Posterior vena cava (tissue), 2 donors: Measurements from ENCODE around the gene WSB2. TPM values are rescaled to one million over a fixed set of nuclear protein-coding genes. Genes with fewer than 3 reads are reported as not detected.
"Not testable (repeated sequence)": the region's sequence is repeated elsewhere in the genome, so short reads cannot be mapped to it uniquely, and the experiment has no call there.

Source experiments
- DNase-seq: peaks from one replicate; pipeline ENCODE4 v3.0.0-alpha.2; 2020; ENCODE audit warnings: low spot score
- intact Hi-C, 2 donors: fragments of 100-400 bp; cut with DNase I; formaldehyde crosslinking; loops; one replicate each; pipeline versions ENCODE4 v1.14.1 to v1.14.2; 2022 to 2023
- total RNA-seq, 2 donors: library from RNA; stranded (reverse); fragmentation: NEBNext Ultra II Directional; extraction: Animal tissue kit (Norgen Biotek cat#: 25700); gene quantifications; one replicate each; pipeline ENCODE4 v1.2.1, GENCODE V29; 2021
- donor health status: DM: yes; HTN: yes; CAD: no.
- donor health status: DM: yes; HTN: yes; CAD: no.

The WSB2 gene
- total RNA-seq, 2 donors from 2014 or later, result 73.1 to 107 TPM

DNA sequence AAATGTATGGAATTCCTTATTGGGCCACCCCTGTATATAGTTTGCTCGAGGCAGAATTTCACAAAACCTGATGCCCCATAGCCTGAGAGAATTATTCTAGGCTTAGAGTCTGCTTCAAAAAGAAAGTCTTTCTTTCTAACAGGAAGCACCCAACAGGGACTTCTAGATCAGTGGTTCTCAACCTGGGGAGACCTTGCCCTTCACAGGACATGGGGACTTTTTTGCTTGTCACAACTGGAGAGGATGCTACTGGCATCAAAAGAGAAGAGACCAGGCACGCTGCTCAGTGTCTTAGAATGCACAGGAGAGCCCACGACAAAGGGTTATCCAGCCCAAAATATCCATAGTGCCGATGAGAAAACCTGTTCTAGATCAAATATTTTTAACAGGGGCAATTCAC is 18.9 kb downstream of the WSB2 start:
- intact Hi-C loops, result no loop called here
- DNase-seq, result no peak

DNA sequence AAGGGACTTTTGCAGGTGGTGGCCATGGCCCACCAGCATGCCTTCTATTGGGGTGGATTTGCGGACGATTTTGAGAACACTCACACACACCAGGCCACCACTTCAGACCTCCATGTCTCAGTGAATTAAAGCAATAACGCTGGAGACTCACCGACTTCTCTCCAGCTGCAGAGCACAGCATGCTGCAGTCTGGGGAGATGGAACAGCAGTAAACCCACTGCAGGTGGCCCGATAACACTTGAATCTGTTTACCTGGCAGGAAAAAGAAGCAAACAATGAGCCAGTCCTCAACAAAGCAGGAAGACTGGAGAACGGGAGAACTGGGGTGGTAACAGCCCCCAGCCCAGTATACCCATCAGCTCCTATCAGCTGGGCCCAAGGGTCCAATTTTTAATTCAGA is 22.8 kb downstream of the WSB2 start:
- DNase-seq, result no peak
- intact Hi-C loops, result no loop called here

DNA sequence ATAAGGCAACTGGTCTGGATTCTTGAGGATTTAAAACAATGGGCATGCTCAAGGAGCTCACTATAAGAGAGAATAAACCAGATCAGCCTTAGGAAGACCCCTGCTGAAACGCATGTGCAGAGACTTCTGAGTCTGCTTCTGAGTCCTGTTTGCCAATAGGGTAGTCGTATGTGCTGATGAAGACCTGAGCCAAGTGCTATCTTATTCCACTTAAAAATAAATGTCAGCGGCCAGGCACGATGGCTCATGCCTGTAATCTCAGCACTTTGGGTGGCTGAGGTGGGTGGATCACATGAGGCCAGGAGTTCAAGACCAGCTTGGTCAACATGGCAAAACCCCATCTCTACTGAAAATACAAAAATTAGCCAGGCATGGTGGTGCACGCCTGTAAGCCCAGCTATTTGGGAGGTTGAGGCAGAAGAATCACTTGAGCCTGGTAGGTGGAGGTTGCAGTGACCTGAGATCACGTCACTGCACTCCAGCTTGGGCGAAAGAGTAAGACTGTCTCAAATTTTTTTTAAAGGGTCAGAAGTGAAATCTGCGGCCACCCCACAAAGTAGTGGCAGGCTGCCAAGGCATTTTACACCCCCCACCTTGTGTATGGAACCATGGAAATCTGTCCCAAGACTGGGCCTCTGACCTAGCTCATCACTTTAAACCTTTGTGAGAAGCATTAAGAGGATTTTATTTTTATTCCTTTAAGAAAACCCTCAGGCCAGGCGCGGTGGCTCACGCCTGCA is 24.1 kb downstream of the WSB2 start:
- no peak for DNase-seq
- intact Hi-C loops, result no loop called here

DNA sequence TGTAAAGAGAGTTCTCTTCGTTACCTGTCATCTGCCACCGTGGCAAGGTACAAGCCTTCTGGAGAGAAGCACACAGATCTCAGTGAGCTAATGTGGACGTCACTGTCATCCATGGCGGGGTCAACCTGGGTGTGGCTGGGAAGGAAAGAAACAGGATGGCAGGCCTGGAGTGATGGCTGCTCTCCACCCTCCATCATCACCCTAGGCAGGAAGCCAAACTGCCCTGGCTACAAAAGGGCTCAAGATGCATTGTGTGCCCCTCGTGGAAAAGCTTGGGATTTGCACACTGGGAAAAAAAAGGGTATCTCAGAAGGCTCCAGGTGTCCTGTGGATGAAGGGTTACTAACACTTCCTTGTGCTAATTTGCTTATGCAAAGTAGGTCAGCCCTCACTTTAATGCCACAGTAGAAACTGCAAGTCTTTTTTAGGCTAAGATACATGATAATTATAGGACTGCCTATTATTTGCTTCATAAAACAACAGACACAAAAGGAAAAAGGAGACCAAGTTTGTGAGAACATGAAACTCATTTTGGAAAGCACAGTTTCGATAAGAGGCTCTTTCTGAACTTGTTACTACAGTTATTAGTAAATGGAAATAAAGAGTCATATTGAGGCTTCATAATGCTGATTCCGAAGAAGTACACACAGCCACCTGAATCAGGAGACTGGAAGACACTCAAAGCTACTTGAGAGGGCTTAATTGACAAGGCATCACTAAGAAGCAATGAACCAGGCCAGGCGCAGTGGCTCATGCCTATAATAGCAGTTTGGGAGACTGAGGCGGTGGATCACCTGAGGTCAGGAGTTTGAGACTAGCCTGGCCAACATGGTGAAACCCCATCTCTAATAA is 25.6 kb downstream of the WSB2 start:
- intact Hi-C loops, result loop anchor here in 1 of 2 donors (1.0 kb wide), 1 partner anchor 20 kb away; no protein-coding TSS in a partner anchor
- no peak for DNase-seq

DNA sequence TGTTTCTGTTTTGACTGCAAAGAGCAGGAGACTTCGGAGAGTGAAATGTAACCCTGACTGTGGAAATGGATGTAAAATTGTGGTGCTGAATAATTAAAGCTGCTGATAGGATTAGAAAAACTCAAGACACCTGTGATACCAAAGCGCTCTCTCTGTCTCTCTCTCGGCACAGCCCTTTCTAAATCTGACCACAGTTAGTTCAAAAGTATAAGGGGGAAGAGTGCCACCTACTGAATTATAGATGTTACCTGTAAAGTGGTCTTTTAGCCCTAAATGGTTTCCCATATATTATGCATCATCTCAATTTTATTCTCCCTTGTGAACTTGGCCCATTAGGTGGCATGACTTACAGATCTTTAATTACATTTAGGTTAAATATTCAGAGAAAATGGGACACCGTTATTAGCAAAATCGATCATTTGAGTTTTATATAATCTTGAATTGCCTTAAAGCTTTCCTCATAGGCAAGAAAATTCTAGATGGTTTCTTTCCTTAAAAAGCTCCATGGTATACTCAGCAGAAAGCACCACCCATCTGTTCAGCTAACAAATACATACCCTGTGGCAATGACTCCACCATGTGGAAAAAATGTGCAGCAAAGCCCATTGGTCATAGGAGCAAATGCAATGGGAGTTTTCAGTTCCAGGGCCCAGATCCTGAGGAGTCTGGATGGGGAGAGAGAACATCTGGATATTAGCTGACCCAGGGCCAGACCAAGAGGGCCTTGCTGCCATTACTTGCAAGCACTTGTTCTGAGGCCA is 26.4 kb downstream of the WSB2 start:
- intact Hi-C loops, result loop anchor here in 1 of 2 donors (1.0 kb wide), 1 partner anchor 19 kb away; no protein-coding TSS in a partner anchor
- DNase-seq, result no peak

DNA sequence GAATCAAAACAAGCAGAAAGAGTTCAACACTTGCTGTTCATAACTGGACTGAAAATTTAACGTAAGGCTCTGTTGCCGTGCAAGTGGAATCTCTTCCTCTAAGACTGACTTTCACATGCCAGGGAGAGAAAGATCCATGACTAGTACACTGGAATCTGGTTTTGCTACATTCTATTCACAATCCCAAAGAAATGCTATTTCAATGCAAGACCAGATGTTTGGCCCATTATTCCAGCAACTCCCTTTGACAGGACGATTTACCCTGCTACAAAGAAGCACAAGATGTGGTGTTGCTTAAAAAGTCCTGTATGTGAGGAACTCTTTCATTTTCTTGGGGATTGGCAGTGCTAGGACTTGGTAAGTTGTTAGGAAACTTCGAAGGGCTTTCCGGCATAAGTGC is 27.1 kb downstream of the WSB2 start:
- DNase-seq, result no peak
- intact Hi-C loops, result no loop called here

DNA sequence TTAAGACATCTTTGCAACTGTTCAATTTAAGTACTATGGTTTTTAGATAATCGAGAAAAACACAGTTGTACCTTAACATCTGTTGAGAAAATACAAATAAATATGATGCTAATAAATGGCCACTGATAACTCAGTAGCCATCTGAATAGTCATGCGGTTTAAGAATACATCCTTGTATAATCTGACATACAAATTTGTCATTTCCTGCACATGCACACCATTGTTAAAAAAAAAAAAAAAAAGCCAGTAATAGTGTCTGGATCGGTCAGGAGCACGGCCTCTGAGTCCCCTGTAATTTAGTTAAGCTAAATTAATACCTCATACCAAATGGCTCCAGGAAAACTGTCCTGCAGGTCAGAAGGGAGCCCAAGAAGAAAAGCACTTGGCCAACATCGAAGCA is 27.7 kb downstream of the WSB2 start:
- intact Hi-C loops, result no loop called here
- DNase-seq, result no peak

DNA sequence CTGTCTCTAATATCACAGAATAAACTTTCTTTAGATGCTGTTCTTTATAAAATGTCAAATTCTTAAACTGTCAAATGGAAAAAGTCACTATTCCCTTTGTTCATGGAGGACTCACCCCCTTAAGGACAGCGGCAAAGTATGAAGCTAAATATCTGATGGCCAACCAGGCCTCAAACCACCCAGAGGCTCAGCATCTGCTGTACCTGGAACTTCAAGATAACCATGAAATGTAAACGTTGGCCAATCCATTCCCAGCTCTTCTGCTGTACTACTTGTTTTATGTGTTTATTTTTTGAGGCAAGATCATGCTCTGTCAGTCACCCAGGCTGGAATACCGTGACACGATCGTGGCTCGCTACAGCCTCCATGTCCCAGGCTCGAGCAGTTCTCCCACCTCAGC is 28.8 kb downstream of the WSB2 start:
- no peak for DNase-seq
- intact Hi-C loops, result no loop called here

DNA sequence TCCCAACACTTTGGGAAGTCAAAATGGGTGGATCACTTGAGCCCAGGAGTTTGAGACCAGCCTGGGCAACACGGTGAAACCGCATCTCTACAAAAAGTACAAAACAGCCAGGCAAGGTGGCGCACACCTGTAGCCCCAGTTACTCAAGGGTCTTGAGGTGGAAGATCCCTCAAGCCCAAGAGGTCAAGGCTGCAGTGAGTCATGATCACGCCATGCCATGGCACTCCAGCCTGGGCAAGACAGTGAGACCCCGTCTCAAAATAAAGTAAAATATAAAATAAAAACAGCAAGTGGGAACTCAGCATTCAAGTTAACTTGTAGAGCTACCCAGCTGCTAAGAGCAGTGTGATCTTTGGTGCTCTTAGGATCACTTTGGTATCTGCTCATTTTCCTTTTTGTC is 31.8 kb downstream of the WSB2 start:
- intact Hi-C loops, result no loop called here
- DNase-seq, result no peak

DNA sequence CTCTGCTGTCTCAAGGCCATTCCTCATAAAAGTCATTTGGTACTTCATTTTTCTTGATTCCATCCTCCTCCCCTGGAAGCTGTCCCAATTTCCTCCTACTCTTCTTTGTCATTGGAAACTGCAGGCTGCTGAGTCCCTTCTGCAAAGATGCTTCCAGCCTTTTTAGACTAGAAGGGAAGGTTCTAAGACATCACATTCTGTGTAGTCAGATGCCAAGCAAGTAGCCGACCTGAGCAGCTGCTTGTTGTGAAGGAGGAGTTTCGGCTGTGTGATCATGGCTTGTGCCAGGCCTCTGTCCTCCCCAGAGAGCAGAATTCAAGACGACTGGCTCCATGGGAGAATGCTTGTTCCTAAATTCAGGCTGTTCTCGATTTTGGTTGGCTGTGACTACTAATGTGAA is 35.8 kb downstream of the WSB2 start:
- intact Hi-C loops, result no loop called here
- no peak for DNase-seq

DNA sequence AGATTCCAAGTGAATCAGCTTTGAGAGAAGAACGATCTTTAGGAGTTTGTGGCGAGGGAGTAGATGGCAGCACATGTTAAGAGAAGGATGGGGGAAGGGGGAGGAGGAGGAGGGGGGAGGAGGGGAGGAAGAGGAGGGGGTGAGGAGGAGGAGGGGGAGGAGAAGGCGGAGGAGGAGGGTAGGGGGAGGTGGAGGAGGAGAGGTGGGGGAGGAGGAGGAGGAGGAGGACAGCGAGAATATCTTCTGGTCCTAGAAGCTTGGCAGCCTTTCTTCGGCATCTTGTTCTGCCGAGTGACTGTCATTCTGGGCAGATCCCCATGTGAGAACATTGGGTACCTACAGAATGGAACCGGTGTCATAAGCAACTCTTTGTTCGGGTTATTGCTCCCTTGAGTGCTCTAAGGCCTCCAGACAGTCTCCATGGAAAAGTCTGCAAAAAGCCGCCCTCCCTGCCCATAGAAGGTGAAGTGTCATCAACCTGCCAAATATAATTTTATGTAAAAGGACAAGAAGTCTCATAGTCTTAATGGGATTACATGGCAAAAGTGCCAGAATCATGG is 37.6 kb downstream of the WSB2 start:
- intact Hi-C loops, result no loop called here
- no peak for DNase-seq

DNA sequence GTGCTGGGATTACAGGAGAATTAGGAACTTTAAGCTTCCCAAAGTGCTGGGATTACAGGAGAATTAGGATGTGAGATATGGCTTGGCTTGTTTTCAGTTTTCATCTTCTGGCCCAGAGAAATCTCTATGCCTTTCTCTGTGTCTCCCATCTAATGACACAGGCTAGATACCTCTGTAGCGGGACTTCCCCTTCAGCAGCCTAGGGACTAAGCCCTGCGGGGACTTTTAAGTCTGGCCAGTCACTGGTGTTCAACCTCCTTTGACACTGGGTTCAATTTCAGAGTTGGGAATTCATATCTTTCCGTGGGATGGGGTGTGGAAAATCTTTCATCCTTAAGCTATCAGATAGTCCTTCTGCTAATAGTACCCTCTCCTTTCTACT is 38.3 kb downstream of the WSB2 start:
- intact Hi-C loops, result no loop called here

DNA sequence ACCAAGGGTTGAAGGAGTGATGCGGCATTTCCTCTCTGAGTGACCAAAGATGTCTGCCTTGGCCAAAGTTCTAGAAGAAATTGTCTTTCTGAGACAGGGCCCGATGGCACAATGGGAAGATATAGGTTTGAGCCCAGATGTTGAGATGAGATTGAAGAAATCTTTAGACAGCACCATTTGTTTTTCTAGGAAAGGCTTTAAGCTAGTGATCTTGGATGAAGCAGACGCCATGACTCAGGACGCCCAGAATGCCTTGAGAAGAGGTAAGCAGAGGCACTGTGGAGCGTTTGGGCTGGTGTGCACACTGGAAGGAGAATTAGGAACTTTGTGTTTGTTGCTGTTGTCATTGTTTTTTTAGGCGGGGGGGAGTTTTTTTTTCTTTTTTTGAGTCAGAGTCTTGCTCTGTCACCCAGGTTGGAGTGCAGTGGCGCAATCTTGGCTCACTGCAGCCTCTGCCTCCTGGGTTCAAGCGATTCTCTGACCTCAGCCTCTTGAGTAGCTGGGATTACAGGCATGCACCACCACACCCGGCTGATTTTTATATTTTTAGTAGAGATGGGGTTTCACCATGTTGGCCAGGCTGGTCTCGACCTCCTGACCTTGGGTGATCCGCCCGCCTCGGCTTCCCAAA is 38.8 kb downstream of the WSB2 start:
- intact Hi-C loops, result not testable (repeated sequence)

More for the DNA sequence above, 38.3 kb downstream of the WSB2 start:
- DNase-seq, result no peak

DNA sequence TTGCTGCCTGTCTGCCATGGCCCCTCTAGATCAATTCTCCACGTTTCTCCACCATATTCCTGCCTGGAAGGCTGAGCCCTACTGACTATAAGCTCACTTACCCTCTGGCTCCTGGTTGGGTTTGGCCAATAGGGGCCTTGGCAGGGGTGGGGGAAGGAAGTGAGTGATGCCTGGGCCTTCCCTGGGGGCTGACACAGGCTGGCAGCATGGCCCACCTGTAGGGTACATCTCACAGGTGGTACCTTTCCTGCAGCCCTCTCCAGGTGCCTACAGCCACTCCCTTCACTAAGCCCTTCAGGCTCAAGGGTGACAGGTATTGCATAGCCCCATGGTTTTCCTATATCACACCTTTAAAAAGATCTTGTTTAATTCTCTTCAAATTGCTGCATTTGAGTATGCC is 40.9 kb downstream of the WSB2 start:
- DNase-seq, result no peak
- intact Hi-C loops, result no loop called here

More for the DNA sequence above, 38.8 kb downstream of the WSB2 start:
- not testable (repeated sequence) for DNase-seq

DNA sequence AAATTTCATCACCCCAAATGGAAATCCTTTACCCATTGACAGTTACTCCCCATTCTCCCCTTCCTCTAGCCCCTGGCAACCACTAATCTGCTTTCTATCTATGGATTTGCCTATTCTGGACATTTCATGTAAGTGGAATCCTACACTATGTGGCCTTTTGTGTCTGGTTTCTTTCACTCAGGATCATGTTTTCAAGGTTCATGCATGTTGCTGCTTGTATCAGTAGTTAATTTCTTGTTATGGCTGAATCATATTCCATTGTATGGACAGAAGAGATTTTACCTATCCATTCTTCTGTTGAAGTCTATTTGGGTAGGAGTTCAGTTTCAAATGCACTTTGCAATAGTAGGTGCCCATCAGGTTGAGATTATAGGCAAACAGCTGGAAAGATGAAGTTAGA is 43.1 kb downstream of the WSB2 start:
- no peak for DNase-seq
- intact Hi-C loops, result no loop called here

DNA sequence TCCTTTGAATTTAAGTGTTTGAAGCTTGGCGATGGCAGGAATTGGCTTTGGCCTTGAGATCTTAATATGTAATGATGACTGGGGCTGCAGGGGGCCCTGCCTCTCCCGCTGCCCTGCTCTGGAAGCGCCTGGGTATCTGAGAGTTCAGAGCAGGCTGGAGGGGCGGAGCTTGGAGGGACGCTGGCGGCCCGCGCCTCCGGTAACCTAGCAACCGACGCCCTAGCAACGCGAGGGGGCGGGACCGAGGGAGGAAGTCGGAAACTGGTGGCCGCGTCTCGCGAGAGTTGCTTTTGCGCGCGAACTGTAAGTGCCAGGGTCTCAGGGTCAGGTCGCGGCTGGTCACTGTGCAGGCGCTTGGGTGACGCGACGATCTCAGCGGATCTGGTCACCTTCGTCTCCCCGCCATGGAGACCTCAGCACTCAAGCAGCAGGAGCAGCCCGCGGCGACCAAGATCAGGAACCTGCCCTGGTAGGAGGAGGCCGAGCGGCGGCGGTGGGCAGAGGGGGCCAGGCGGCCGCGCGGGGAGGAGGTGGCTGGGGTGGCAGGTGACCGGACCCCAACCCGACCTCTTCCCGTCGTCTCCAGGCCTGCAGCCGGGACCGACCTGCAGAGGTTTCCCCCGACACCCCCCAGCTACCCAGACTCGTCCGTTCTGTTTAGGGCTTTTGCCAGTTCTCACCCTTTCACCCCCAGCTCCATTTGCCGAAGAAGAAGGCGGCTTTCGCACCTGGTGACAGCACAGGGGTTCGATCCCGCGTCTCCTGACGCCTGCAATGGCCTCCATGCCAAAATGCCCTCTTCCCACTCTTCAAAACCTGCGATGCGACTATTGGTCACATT is 44.3 kb downstream of the WSB2 start, which contains the start of gene RFC5:
TSS of gene RFC5 (plus strand) at position 280 of the 841 bp plus-strand sequence. CDS start at position 405, 125 bp downstream.
- intact Hi-C loops, result no loop called here

DNA sequence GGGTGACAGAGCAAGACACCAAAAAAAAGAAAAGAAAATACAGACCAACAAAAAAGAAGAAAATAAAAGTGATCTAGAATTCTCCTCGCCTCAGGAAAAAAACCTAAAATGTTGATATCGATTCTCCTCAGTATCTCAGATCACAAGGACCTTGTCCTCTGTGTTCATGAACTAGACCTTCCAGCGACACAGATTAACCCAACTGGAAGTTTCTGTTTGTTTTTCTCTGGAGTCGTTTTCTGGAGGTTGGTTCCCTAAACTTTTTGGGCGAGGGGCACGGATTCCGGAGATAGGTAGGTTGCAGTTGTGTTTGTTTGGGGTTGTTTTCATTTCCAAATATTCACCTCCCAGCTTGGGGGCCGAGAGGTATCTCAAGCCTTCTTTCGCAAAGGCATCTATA is 45.0 kb downstream of the WSB2 start:
- DNase-seq, result no peak
- intact Hi-C loops, result loop anchor here in 1 of 2 donors (1.0 kb wide), 1 partner anchor 19 kb away; no protein-coding TSS in a partner anchor

More for the DNA sequence above, 44.3 kb downstream of the WSB2 start, which contains the start of gene RFC5:
- DNase-seq, result peak; percentile 99

DNA sequence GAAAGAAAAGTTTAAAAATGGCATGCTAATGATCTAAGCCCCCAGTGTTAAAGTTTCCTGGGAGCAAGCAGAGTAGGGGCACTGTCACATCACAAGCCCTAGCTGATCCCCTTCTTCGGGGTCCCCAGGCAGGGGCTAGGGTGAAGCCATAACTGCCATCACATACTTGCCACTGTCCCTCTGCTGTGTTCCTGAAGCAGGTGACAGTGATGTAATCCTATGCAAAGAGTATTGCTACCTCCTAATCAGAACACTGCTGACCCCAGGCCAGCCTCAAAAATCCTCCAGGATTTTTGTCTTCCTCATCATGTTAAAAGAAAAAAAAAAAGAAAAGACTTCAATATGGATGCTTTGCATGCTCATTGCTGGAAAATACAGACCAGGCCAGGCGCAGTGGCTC is 45.7 kb downstream of the WSB2 start:
- DNase-seq, result no peak
- intact Hi-C loops, result loop anchor here in 1 of 2 donors (1.0 kb wide), 1 partner anchor 20 kb away; no protein-coding TSS in a partner anchor
